ENCODE measurements around the gene SLC6A2. TPM values are rescaled to one million over a fixed set of nuclear protein-coding genes. Genes with fewer than 3 reads are reported as not detected.

Gene SLC6A2
- polyA plus RNA-seq, 1 experiment = not detected

GRCh38 chr16:55656691-55657092 lies 904 bp downstream of the SLC6A2 start:
- Histone ChIP-seq H3K27me3 (ENCODE audit: control insufficient read depth, insufficient read depth, low read length) (peaks cover 27% of the 10 kb centered on the region), H3K4me3 (ENCODE audit: low read depth, low read length) (no peak overlapping the region), H3K36me3 (ENCODE audit: control insufficient read depth, insufficient read depth, low read length) (no peaks in the 10 kb centered on the region)
- CTCF ChIA-PET = interaction anchor here (0.8 kb wide), 1 partner anchor 45 kb away, joined by 3 read pairs; no protein-coding TSS in a partner anchor
- no peak for TF ChIP-seq CTCF (IDR thresholded peaks at IDR 0.05; ENCODE audit: insufficient read depth, low read depth, low read length)
- no peak for DNase-seq (ENCODE audit: low read depth)
- POLR2A ChIA-PET = no interaction called here

GRCh38 chr16:55657616-55658015 lies 1.8 kb downstream of the SLC6A2 start:
- H3K4me3 ChIP-seq (ENCODE audit: low read depth, low read length) = no peak overlapping the region
- ChIA-PET POLR2A (no interaction called here), CTCF (interaction anchor here (1.1 kb wide), 1 partner anchor 10 kb away, joined by 6 read pairs; no protein-coding TSS in a partner anchor)
- no peak for TF ChIP-seq CTCF (IDR thresholded peaks at IDR 0.05; ENCODE audit: insufficient read depth, low read depth, low read length)
- H3K27me3 ChIP-seq (ENCODE audit: control insufficient read depth, insufficient read depth, low read length) = peaks cover 27% of the 10 kb centered on the region
- H3K36me3 ChIP-seq (ENCODE audit: control insufficient read depth, insufficient read depth, low read length) = no peaks in the 10 kb centered on the region
- no peak for DNase-seq (ENCODE audit: low read depth)

GRCh38 chr16:55658898-55659420 lies 3.2 kb downstream of the SLC6A2 start:
- TF ChIP-seq CTCF (IDR thresholded peaks at IDR 0.05; ENCODE audit: insufficient read depth, low read depth, low read length) = no peak

GRCh38 chr16:55660026-55660425 lies 4.2 kb downstream of the SLC6A2 start:
- no peak for TF ChIP-seq CTCF (IDR thresholded peaks at IDR 0.05; ENCODE audit: insufficient read depth, low read depth, low read length)
- Histone ChIP-seq H3K4me3 (ENCODE audit: low read depth, low read length) (no peak overlapping the region), H3K27me3 (ENCODE audit: control insufficient read depth, insufficient read depth, low read length) (peaks cover 18% of the 10 kb centered on the region), H3K36me3 (ENCODE audit: control insufficient read depth, insufficient read depth, low read length) (no peaks in the 10 kb centered on the region)
- no peak for DNase-seq (ENCODE audit: low read depth)
- CTCF ChIA-PET = interaction anchor here (1.4 to 2.7 kb wide), 2 partner anchors 42 to 195 kb away, joined by 4 to 16 read pairs; no protein-coding TSS in a partner anchor
- POLR2A ChIA-PET = no interaction called here

More at GRCh38 chr16:55658898-55659420, 3.2 kb downstream of the SLC6A2 start:
- Histone ChIP-seq H3K4me3 (ENCODE audit: low read depth, low read length) (no peak overlapping the region), H3K27me3 (ENCODE audit: control insufficient read depth, insufficient read depth, low read length) (peaks cover 24% of the 10 kb centered on the region), H3K36me3 (ENCODE audit: control insufficient read depth, insufficient read depth, low read length) (no peaks in the 10 kb centered on the region)
- ChIA-PET CTCF (interaction anchor here (1.0 to 1.4 kb wide), 2 partner anchors 27 to 43 kb away, joined by 3 to 4 read pairs; no protein-coding TSS in a partner anchor), POLR2A (no interaction called here)
- no peak for DNase-seq (ENCODE audit: low read depth)

GRCh38 chr16:55660828-55661227 lies 5.0 kb downstream of the SLC6A2 start:
- no peak for TF ChIP-seq CTCF (IDR thresholded peaks at IDR 0.05; ENCODE audit: insufficient read depth, low read depth, low read length)
- H3K36me3 ChIP-seq (ENCODE audit: control insufficient read depth, insufficient read depth, low read length) = no peaks in the 10 kb centered on the region
- ChIA-PET CTCF (interaction anchor here (1.1 to 2.7 kb wide), 2 partner anchors 9 to 196 kb away, joined by 3 to 16 read pairs; no protein-coding TSS in a partner anchor), POLR2A (no interaction called here)
- H3K4me3 ChIP-seq (ENCODE audit: low read depth, low read length) = no peak overlapping the region
- DNase-seq (ENCODE audit: low read depth) = no peak
- peaks cover 14% of the 10 kb centered on the region for H3K27me3 ChIP-seq (ENCODE audit: control insufficient read depth, insufficient read depth, low read length)

Measured in BJ (cell line).